Measurements from ENCODE around the gene FOXR1.

Gene FOXR1

DNA sequence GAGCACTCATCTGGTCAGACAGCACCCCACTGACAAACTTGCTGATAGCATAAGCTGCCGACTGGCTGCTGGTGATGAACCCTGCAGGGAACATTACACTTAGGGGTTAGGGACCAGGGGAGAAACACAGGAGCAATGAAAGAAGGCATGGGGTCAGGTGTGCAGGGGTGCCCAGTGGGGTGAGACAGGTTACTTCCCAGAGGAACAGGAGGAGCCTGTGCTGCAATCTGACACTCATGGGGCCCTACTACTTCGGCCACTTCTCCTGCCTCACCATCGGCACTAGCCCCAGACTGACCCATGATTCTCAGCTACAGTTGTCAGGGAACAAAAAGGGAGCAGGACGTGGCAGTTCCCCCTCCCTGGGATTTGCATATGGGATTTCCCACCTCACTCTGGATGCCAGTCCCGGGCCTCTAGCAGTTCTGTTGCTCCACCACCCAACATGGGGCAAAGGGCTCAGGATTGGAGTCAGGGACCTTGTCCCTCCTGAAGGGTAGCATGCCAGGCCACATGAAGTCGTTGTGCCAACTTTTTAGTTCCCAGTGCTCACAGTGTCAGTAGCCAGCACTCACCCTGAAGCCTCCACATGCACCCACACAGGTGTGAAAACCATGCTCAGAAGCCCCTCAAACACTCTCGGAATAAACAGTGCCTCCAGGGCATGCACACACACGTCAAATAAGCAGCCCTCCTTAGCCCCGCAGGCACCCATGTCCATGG is 56.9 kb downstream of the FOXR1 start:
- DNase-seq, result no peak

- DNase-seq, result no peak
These were observed 57.4 kb downstream of the FOXR1 start for GRCh38 chr11:119029069-119029339.

GRCh38 chr11:119029340-119030028 is 57.9 kb downstream of the FOXR1 start:
- no peak for DNase-seq

GRCh38 chr11:119030029-119030328 is 58.4 kb downstream of the FOXR1 start:
- DNase-seq, result no peak

DNA sequence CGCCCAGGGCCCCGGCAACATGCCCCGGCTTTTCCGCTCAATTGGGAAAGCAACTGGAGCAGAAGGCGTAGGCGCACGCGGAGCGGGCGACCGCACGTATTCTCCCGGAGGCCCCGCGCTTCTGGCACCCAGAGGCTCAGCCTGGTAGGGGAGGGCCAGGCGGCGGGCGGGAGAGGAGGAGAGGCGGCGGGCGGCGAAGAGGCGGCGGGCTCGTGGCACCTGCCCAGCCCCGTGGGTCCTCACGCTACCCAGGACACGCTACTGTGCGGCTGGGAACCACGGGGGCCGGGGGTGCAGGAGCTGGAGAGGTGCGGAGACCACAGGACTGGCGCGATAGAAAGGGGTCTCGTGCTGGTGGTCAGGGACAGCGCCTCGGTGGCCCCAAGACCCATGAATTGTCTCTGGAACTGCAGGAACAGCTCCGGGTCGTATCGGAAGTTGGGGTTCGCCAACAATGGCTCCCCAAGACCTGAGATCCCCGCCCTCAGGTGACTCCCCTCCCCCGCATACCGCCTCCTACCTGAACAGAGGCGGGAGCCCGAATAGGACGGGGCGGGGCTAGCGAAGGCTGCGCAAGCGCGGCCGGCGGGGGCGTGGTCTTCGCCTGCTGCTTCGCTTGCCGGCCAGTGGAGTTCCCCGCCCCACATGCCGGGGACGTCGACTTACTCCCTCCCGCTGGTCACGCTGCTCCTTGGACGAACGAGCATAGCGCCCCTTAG is 58.9 kb downstream of the FOXR1 start, which contains the start of gene SLC37A4:
Gene SLC37A4 (minus strand): TSS at position 549 of the 719 bp plus-strand sequence.
- DNase-seq, result peak; percentile 97 to 98
